Amygdala (tissue), 56 donors: ENCODE measurements around the gene RSPH6A.
"Not testable (repeated sequence)": the region's sequence is repeated elsewhere in the genome, so short reads cannot be mapped to it uniquely, and the experiment has no call there.

ENCODE experiments used
- DNase-seq, 56 donors: peaks; one replicate each; lab custom pipeline; 2025; lab: John Stamatoyannopoulos, UW

The RSPH6A gene

GRCh38 chr19:45767881-45768654 lies 47.0 kb downstream of the RSPH6A start:
- DNase-seq = peak in 14 of 56 donors; percentile 8 to 48 (median 26)

GRCh38 chr19:45767410-45767880 lies 47.7 kb downstream of the RSPH6A start:
- peak in 4 of 56 donors; percentile 8 to 31 (median 14) for DNase-seq

DNA sequence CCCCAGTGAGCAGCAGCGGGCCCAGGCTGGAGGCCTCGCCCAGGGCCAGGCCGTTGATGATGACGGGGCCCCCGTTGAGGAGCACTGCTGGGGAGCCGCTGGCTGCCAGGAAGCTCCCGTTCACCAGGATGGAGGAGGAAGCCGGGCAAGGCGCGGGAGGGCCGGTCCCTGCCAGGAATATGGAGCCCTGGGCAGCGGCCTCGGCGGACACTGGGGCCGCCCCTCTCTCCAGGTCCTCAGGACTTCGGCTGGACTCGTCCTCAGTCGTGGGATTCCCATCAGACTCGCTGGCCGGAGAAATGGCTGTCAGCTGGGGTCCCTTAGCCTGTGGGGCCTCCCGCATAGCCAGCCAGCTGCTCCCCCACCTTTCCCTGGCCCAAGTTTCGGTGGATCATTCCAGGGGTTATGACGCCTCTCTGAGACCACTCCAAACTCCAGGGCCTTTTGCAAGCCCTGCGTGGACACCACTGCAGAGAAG lies 48.2 kb downstream of the RSPH6A start:
- DNase-seq = no peak

GRCh38 chr19:45766296-45766868 lies 48.7 kb downstream of the RSPH6A start:
- DNase-seq = no peak

- no peak for DNase-seq
Observed at GRCh38 chr19:45765702-45766295, 49.3 kb downstream of the RSPH6A start.

- no peak for DNase-seq
Observed at GRCh38 chr19:45764945-45765701, 50.0 kb downstream of the RSPH6A start.

- no peak for DNase-seq
Observed at GRCh38 chr19:45764475-45764874, 50.6 kb downstream of the RSPH6A start.

GRCh38 chr19:45763691-45764294 lies 51.3 kb downstream of the RSPH6A start:
- no peak for DNase-seq

GRCh38 chr19:45762870-45763631 lies 52.1 kb downstream of the RSPH6A start:
- no peak for DNase-seq

DNA sequence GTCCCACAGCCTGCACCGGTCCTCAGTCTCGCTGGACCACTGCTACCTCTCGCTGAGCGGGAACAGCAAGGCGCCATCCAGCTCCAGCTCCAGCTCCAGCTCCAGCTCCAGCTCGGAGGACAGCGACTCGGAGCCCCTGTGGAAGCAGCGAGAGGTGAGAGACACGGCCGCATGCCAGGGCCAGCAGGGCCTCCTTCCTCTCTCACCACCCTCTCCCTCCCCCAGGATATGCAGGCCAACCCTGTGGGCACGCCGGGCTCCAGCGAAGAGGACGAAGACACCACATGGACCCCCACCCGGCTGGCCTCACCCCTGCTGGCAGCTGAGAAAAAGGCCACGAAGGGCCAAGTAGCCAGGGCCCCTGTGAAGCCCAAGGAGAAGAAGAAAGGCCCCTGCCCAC lies 53.4 kb downstream of the RSPH6A start:
- no peak for DNase-seq

DNA sequence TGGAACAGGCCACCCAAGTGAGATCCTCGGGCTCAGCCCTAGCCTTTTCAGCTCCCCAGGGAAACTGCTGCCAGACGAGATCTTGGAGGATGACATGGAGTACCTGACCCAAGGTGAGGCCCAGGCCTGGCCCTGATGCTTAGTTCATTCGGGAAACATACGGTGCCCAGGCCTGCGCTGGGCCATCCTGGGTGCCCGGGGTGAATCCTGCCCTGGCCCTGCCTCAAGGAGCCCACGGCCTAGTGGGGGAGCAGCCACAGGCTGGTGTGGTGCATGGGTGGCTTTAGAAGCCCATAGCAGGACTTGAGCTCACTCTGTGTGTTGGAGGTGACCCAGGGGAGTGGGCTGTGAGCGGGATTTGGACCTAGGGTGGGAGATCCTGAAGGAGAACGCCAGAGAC lies 56.2 kb downstream of the RSPH6A start:
- DNase-seq = no peak

GRCh38 chr19:45757695-45758094 lies 57.4 kb downstream of the RSPH6A start:
- no peak for DNase-seq

- DNase-seq = no peak
Observed at GRCh38 chr19:45754323-45754722, 60.8 kb downstream of the RSPH6A start.

GRCh38 chr19:45753548-45753947 lies 61.6 kb downstream of the RSPH6A start:
- DNase-seq = no peak

GRCh38 chr19:45752639-45753038 lies 62.5 kb downstream of the RSPH6A start:
- no peak for DNase-seq

GRCh38 chr19:45751483-45751882 lies 63.6 kb downstream of the RSPH6A start:
- DNase-seq = not testable (repeated sequence)

- no peak for DNase-seq
Observed at GRCh38 chr19:45747513-45747912, 67.6 kb downstream of the RSPH6A start.

DNA sequence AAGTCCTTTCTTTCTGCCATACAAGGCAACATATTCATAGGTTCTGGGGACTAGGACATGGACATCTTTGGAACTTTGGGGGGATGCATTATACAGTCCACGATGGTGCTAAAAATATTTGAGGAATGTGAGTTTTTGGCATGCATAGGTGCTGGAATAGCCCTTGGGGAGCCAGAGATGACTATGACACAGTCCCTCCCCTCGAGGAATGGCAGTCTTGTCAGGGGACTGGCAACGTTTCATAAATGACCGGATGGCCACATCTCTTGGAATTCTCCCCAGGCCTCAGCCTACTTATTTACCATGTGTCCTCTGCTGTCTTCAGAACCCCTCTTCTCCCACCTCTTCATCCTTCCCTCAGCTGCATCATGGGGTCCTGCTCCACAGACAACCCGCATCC lies 68.2 kb downstream of the RSPH6A start:
- DNase-seq = no peak
